Thyroid gland (tissue), 4 donors: ENCODE data around the gene ELOVL2. TPM values are rescaled to one million over a fixed set of nuclear protein-coding genes. Genes with fewer than 3 reads are reported as not detected.

Experiments
- DNase-seq, 2 donors: peaks; one replicate each; pipeline ENCODE4 v3.0.0-alpha.2; 2019
- H3K27ac ChIP-seq, 3 donors: fragments of 200-600 bp; sonication (generic); 1 replicate in 2 of 3; 2 replicates in 1 of 3; pipeline ENCODE4 v1.5.1; 2016 to 2019; ENCODE audit warnings: mild to moderate bottlenecking in 1 of 3, moderate library complexity in 1 of 3
- H3K27me3 ChIP-seq: fragments of 200-600 bp; sonication (generic); one replicate; pipeline ENCODE4 v1.5.1; 2019
- H3K36me3 ChIP-seq, 2 donors: fragments of 200-600 bp; sonication (generic); one replicate each; pipeline ENCODE4 v1.5.1; 2016 to 2019
- H3K4me1 ChIP-seq, 2 donors: fragments of 200-600 bp; sonication (generic); one replicate each; pipeline ENCODE4 v1.5.1; 2017 to 2019
- H3K4me3 ChIP-seq, 3 donors: fragments of 200-600 bp; sonication (generic); replicated peaks in 1 of 3; 1 replicate in 2 of 3; 2 replicates in 1 of 3; pipeline ENCODE4 v1.5.1; 2016; ENCODE audit warnings: mild to moderate bottlenecking in 1 of 3
- H3K9me3 ChIP-seq: fragments of 200-600 bp; sonication (generic); one replicate; pipeline ENCODE4 v1.5.1; 2017
- POLR2A ChIP-seq, 2 donors: fragments of 450-650 bp; IDR thresholded peaks; one replicate each; pipeline ENCODE4 v1.6.1; 2017; ENCODE audit warnings: antibody characterized with exemption in 2 of 2, mild to moderate bottlenecking in 2 of 2, moderate library complexity in 1 of 2
- WGBS, 2 donors: methylation state at CpG; one replicate each; pipeline ENCODE4 v1.1.5; 2017; 5-methylcytosine and 5-hydroxymethylcytosine counted together
- intact Hi-C: fragments of 100-400 bp; cut with DNase I; formaldehyde crosslinking; loops from one replicate; pipeline ENCODE4 v1.15.1; 2023
- total RNA-seq, 4 donors: library from RNA; depleted of rRNA; stranded (reverse); fragments of >200 nt; gene quantifications; one replicate each; pipeline ENCODE4 v1.2.3, GENCODE V29; 2016
- TF ChIP-seq, protein P1 (sequence below), 6 experiments: fragments of 200-600 bp in 3 of 6; fragments of 450-650 bp in 3 of 6; sonication (generic) in 3 of 6; IDR thresholded peaks; one replicate each; pipeline ENCODE4 v1.5.1; 2016 to 2019; ENCODE audit warnings: antibody characterized with exemption in 6 of 6, mild to moderate bottlenecking in 2 of 6, inconsistent platforms in 1 of 6, moderate library complexity in 1 of 6

ELOVL2 gene
- total RNA-seq, 4 donors from 2014 or later: 0.27 to 1.0 (median 0.72) TPM

DNA sequence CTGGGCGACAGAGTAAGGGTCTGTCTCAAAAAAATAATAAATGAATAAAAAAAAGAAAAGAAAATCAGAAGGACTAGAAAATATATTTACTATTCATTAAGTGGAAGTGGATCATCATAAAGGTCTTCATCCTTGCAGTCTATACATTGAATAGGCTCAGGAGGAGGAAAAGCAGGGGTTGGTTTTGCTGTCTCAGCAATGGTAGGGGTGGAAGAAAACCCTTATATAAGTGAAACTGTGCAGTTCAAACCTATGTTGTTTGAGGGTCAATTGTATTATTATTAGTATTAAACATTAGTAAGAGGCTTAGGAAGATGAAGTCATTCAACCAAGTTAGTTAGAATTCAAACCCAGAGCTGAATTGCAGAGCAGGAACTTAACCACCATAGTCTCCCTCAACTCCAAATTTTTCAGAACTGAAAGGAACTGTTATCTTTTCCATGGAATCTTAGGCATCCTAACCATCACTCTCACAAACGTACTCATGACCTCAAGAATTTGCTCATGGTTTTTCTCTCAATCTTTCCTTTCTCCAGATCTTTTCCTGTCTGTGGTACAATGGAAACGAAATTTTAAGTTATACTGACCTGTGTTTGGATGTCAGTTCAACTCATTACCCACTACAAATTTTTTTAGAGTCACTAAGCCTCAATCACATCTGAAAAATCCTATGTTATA is 41.8 kb upstream of the ELOVL2 start:
- Histone ChIP-seq H3K4me3 (no peak overlapping the region), H3K27me3 (no peaks in the 10 kb centered on the region), H3K27ac (no peak overlapping the region), H3K9me3 (no peaks in the 10 kb centered on the region), H3K36me3 (no peaks in the 10 kb centered on the region), H3K4me1 (no peaks in the 10 kb centered on the region)
- TF ChIP-seq, protein P1, sequence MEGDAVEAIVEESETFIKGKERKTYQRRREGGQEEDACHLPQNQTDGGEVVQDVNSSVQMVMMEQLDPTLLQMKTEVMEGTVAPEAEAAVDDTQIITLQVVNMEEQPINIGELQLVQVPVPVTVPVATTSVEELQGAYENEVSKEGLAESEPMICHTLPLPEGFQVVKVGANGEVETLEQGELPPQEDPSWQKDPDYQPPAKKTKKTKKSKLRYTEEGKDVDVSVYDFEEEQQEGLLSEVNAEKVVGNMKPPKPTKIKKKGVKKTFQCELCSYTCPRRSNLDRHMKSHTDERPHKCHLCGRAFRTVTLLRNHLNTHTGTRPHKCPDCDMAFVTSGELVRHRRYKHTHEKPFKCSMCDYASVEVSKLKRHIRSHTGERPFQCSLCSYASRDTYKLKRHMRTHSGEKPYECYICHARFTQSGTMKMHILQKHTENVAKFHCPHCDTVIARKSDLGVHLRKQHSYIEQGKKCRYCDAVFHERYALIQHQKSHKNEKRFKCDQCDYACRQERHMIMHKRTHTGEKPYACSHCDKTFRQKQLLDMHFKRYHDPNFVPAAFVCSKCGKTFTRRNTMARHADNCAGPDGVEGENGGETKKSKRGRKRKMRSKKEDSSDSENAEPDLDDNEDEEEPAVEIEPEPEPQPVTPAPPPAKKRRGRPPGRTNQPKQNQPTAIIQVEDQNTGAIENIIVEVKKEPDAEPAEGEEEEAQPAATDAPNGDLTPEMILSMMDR (IDR thresholded peaks at IDR 0.05): no peak
- no peak for TF ChIP-seq POLR2A (IDR thresholded peaks at IDR 0.05)
- no peak for DNase-seq
- 66 to 69% methylated on average over 3 of the region's 3 CpGs for WGBS, 2 donors
- intact Hi-C loops: no loop called here

DNA sequence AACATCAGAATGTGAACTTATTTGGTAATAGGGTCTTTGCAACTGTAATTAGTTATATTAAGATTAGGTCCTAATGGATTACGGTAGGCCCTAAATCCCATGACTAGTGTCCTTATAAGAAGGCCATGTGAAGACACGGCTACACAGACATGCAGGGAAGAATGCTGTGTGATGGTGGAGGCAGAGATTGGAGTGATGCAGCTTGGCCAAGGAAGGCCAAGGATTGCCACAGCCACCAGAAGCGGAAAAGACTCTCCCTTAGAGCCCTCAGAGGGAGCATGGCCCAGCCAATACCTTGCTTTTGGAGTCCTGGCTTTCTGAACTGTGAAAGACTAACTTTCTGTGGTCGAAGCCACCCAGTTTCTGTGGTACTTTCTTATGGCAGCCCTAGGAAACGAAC is 39.9 kb upstream of the ELOVL2 start:
- Histone ChIP-seq H3K4me1 (no peaks in the 10 kb centered on the region), H3K27ac (no peak overlapping the region), H3K4me3 (no peak overlapping the region), H3K36me3 (no peaks in the 10 kb centered on the region), H3K27me3 (no peaks in the 10 kb centered on the region), H3K9me3 (no peaks in the 10 kb centered on the region)
- 84 to 89% methylated on average over 5 of the region's 5 CpGs for WGBS, 2 donors
- DNase-seq: no peak
- no peak for TF ChIP-seq POLR2A (IDR thresholded peaks at IDR 0.05)
- TF ChIP-seq, protein P1 (IDR thresholded peaks at IDR 0.05): no peak
- intact Hi-C loops: no loop called here

DNA sequence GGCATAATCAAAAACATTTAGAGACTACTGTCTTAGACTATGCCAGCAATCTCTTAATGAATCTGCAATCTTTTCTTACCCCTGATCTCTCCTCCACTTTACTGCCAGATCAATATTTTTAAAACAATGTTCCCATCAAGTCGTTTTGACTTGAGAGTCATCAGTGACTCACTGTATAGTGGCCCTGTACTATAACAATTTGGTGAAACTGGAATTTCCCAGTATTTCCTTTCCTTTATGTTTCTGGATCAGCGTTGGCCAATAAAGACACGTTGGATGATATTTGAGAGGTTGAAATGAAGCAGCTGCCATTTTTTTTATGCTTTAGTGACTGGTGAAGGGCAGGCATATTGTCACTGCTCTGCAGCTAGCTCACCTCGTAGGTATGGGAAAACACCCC is 39.4 kb upstream of the ELOVL2 start:
- intact Hi-C loops: no loop called here
- H3K27ac ChIP-seq: no peak overlapping the region
- 81% methylated on average over 4 of the region's 4 CpGs for WGBS, 2 donors
- no peak for TF ChIP-seq POLR2A (IDR thresholded peaks at IDR 0.05)
- TF ChIP-seq, protein P1 (IDR thresholded peaks at IDR 0.05): no peak
- no peaks in the 10 kb centered on the region for H3K4me1 ChIP-seq
- DNase-seq: no peak
- no peaks in the 10 kb centered on the region for H3K36me3 ChIP-seq
- H3K4me3 ChIP-seq: no peak overlapping the region
- H3K9me3 ChIP-seq: no peaks in the 10 kb centered on the region
- no peaks in the 10 kb centered on the region for H3K27me3 ChIP-seq

GRCh38 chr6:11080296-11080695 is 36.2 kb upstream of the ELOVL2 start:
- Histone ChIP-seq H3K4me1 (no peaks in the 10 kb centered on the region), H3K4me3 (no peak overlapping the region), H3K36me3 (no peaks in the 10 kb centered on the region), H3K27me3 (no peaks in the 10 kb centered on the region), H3K27ac (no peak overlapping the region), H3K9me3 (no peaks in the 10 kb centered on the region)
- 63 to 80% methylated on average over 3 of the region's 3 CpGs for WGBS, 2 donors
- TF ChIP-seq, protein P1 (IDR thresholded peaks at IDR 0.05): no peak
- no peak for TF ChIP-seq POLR2A (IDR thresholded peaks at IDR 0.05)
- intact Hi-C loops: no loop called here
- no peak for DNase-seq

DNA sequence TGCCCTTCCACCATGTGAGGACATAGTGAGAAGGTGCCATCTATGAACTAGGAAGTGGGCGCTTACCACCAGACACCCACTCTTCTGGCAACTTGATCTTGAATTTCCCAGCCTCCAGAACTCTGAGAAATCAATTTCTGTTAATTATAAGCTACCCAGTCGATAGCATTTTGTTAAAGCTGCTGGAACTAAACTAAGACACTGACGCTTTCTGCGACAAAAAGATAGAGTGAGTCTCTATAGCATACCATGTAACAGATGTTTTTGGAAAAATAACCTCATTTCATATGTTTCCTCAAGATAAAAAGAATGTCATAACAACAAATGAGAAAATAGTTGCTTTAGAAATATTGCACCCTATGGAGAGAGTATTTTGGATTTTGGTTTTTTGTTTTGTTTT is 34.2 kb upstream of the ELOVL2 start:
- no peaks in the 10 kb centered on the region for H3K4me1 ChIP-seq
- DNase-seq: no peak
- H3K9me3 ChIP-seq: no peaks in the 10 kb centered on the region
- no peak overlapping the region for H3K27ac ChIP-seq
- no peaks in the 10 kb centered on the region for H3K36me3 ChIP-seq
- no peak overlapping the region for H3K4me3 ChIP-seq
- intact Hi-C loops: no loop called here
- TF ChIP-seq, protein P1 (IDR thresholded peaks at IDR 0.05): no peak
- no peak for TF ChIP-seq POLR2A (IDR thresholded peaks at IDR 0.05)
- 96 to 97% methylated on average over 4 of the region's 4 CpGs for WGBS, 2 donors
- no peaks in the 10 kb centered on the region for H3K27me3 ChIP-seq
